ENCODE data around the gene DDX10.
"Not testable (repeated sequence)": the region's sequence is repeated elsewhere in the genome, so short reads cannot be mapped to it uniquely, and the experiment has no call there.

Gene DDX10

GRCh38 chr11:108819957-108820356 lies 155.1 kb downstream of the DDX10 start:
- no peak overlapping the region for H3K4me3 ChIP-seq (IDR thresholded peaks at IDR 0.05; ENCODE audit: insufficient read depth, low read depth, low read length)
- H3K27me3 ChIP-seq (ENCODE audit: insufficient read depth, low read depth): no peaks in the 10 kb centered on the region
- no peaks in the 10 kb centered on the region for H3K36me3 ChIP-seq (ENCODE audit: insufficient read depth)
- no peak overlapping the region for H3K4me2 ChIP-seq
- no peak overlapping the region for H3K27ac ChIP-seq
- H4K20me1 ChIP-seq (ENCODE audit: insufficient read depth): no peaks in the 10 kb centered on the region
- no peaks in the 10 kb centered on the region for H3K4me1 ChIP-seq (ENCODE audit: low read depth, poor library complexity, severe bottlenecking)
- no peak overlapping the region for H2AFZ ChIP-seq (ENCODE audit: low read depth)
- TF ChIP-seq CTCF (conservative IDR thresholded peaks at IDR 0.05; ENCODE audit: low read depth, low read length): no peak
- no peaks in the 10 kb centered on the region for H3K79me2 ChIP-seq (ENCODE audit: insufficient read depth, low read depth)
- H3K9ac ChIP-seq: no peak overlapping the region

- H3K4me1 ChIP-seq (ENCODE audit: low read depth, poor library complexity, severe bottlenecking); H3K4me2 ChIP-seq; H3K36me3 ChIP-seq (ENCODE audit: insufficient read depth); H2AFZ ChIP-seq (ENCODE audit: low read depth); H3K27ac ChIP-seq; H3K4me3 ChIP-seq (IDR thresholded peaks at IDR 0.05; ENCODE audit: insufficient read depth, low read depth, low read length); H3K27me3 ChIP-seq (ENCODE audit: insufficient read depth, low read depth); H3K79me2 ChIP-seq (ENCODE audit: insufficient read depth, low read depth); H3K9ac ChIP-seq; H4K20me1 ChIP-seq (ENCODE audit: insufficient read depth): not testable (repeated sequence)
Measured at GRCh38 chr11:108823960-108824359, 159.1 kb downstream of the DDX10 start.

GRCh38 chr11:108824545-108824944 lies 159.7 kb downstream of the DDX10 start:
- Histone ChIP-seq H2AFZ (ENCODE audit: low read depth) (no peak overlapping the region), H3K4me3 (IDR thresholded peaks at IDR 0.05; ENCODE audit: insufficient read depth, low read depth, low read length) (no peak overlapping the region), H3K27ac (no peak overlapping the region), H3K79me2 (ENCODE audit: insufficient read depth, low read depth) (no peaks in the 10 kb centered on the region), H3K4me1 (ENCODE audit: low read depth, poor library complexity, severe bottlenecking) (no peaks in the 10 kb centered on the region), H3K9ac (no peak overlapping the region), H3K4me2 (no peak overlapping the region), H3K36me3 (ENCODE audit: insufficient read depth) (no peaks in the 10 kb centered on the region), H3K27me3 (ENCODE audit: insufficient read depth, low read depth) (no peaks in the 10 kb centered on the region), H4K20me1 (ENCODE audit: insufficient read depth) (no peaks in the 10 kb centered on the region)
- TF ChIP-seq CTCF (conservative IDR thresholded peaks at IDR 0.05; ENCODE audit: low read depth, low read length): no peak

- H3K79me2 ChIP-seq (ENCODE audit: insufficient read depth, low read depth): no peaks in the 10 kb centered on the region
- H4K20me1 ChIP-seq (ENCODE audit: insufficient read depth): no peaks in the 10 kb centered on the region
- H3K27me3 ChIP-seq (ENCODE audit: insufficient read depth, low read depth): no peaks in the 10 kb centered on the region
- no peaks in the 10 kb centered on the region for H3K4me1 ChIP-seq (ENCODE audit: low read depth, poor library complexity, severe bottlenecking)
- no peak overlapping the region for H3K4me3 ChIP-seq (IDR thresholded peaks at IDR 0.05; ENCODE audit: insufficient read depth, low read depth, low read length)
- H3K4me2 ChIP-seq: no peak overlapping the region
- H3K36me3 ChIP-seq (ENCODE audit: insufficient read depth): no peaks in the 10 kb centered on the region
- H3K27ac ChIP-seq: no peak overlapping the region
- no peak overlapping the region for H3K9ac ChIP-seq
- no peak overlapping the region for H2AFZ ChIP-seq (ENCODE audit: low read depth)
- no peak for TF ChIP-seq CTCF (conservative IDR thresholded peaks at IDR 0.05; ENCODE audit: low read depth, low read length)
Measured at GRCh38 chr11:108825381-108825780, 160.5 kb downstream of the DDX10 start.

- no peaks in the 10 kb centered on the region for H3K27me3 ChIP-seq (ENCODE audit: insufficient read depth, low read depth)
- no peak overlapping the region for H3K4me3 ChIP-seq (IDR thresholded peaks at IDR 0.05; ENCODE audit: insufficient read depth, low read depth, low read length)
- H3K27ac ChIP-seq: no peak overlapping the region
- H4K20me1 ChIP-seq (ENCODE audit: insufficient read depth): no peaks in the 10 kb centered on the region
- no peak for TF ChIP-seq CTCF (conservative IDR thresholded peaks at IDR 0.05; ENCODE audit: low read depth, low read length)
- no peaks in the 10 kb centered on the region for H3K79me2 ChIP-seq (ENCODE audit: insufficient read depth, low read depth)
- H2AFZ ChIP-seq (ENCODE audit: low read depth): no peak overlapping the region
- no peaks in the 10 kb centered on the region for H3K36me3 ChIP-seq (ENCODE audit: insufficient read depth)
- no peaks in the 10 kb centered on the region for H3K4me1 ChIP-seq (ENCODE audit: low read depth, poor library complexity, severe bottlenecking)
- no peak overlapping the region for H3K4me2 ChIP-seq
- no peak overlapping the region for H3K9ac ChIP-seq
Measured at GRCh38 chr11:108826136-108826535, 161.3 kb downstream of the DDX10 start.
